HepG2 (cell line): ENCODE results near the gene TMED6. TPM values are rescaled to one million over a fixed set of nuclear protein-coding genes. Genes with fewer than 3 reads are reported as not detected.
A peak's percentile ranks its signal among the peaks of the same experiment; 100 is the strongest.

Experiments used
- CCAR2 ChIP-seq: fragments of 200-400 bp; formaldehyde crosslinking; optimal IDR thresholded peaks from 2 replicates; pipeline ENCODE3; 2018; ENCODE audit warnings: low read depth, mild to moderate bottlenecking, low read length, moderate library complexity
- HOXA3 ChIP-seq: sonication (generic); formaldehyde crosslinking; IDR thresholded peaks from 2 replicates; pipeline ENCODE4 v1.5.0; 2020; ENCODE audit warnings: missing genetic modification reagents
- IKZF5 ChIP-seq: IDR thresholded peaks from 2 replicates; pipeline ENCODE4 v1.6.1; 2018; ENCODE audit warnings: missing genetic modification reagents, mild to moderate bottlenecking, missing compliant biosample characterization
- MED1 ChIP-seq: sonication (generic); formaldehyde crosslinking; IDR thresholded peaks from 2 replicates; pipeline ENCODE4 v1.4.0; 2020; ENCODE audit warnings: missing genetic modification reagents
- MIER3 ChIP-seq: IDR thresholded peaks from 2 replicates; pipeline ENCODE4 v1.6.1; 2016; ENCODE audit warnings: missing compliant biosample characterization, borderline replicate concordance
- NCOR1 ChIP-seq: fragments of 200-600 bp; sonication (generic); IDR thresholded peaks from 2 replicates; pipeline ENCODE4 v1.7.0; 2017; ENCODE audit warnings: antibody characterized with exemption, low read length, borderline replicate concordance
- RARG ChIP-seq: sonication (generic); formaldehyde crosslinking; IDR thresholded peaks from 2 replicates; pipeline ENCODE4 v1.4.0; 2020; ENCODE audit warnings: low read depth, mild to moderate bottlenecking, missing genetic modification reagents
- REST ChIP-seq, 2 experiments: IDR thresholded peaks; 2 replicates each; pipeline ENCODE4 v1.6.1; 2011 to 2012; ENCODE audit warnings: low read length in 2 of 2, borderline replicate concordance in 1 of 2, low read depth in 1 of 2, mild to moderate bottlenecking in 1 of 2, moderate library complexity in 1 of 2
- TARDBP ChIP-seq: sonication (generic); formaldehyde crosslinking; IDR thresholded peaks from 2 replicates; pipeline ENCODE4 v1.8.0; 2022; ENCODE audit warnings: mild to moderate bottlenecking, missing genetic modification reagents
- TBL1XR1 ChIP-seq: fragments of 150-350 bp; IDR thresholded peaks from 2 replicates; pipeline ENCODE4 v1.6.1; 2014; ENCODE audit warnings: borderline replicate concordance, low read length; ENCODE audit not compliant: partially characterized antibody
- ZFY ChIP-seq: sonication (generic); formaldehyde crosslinking; IDR thresholded peaks from 2 replicates; pipeline ENCODE4 v1.4.0; 2020; ENCODE audit warnings: missing genetic modification reagents
- ZHX1 ChIP-seq: sonication (generic); formaldehyde crosslinking; IDR thresholded peaks from 2 replicates; pipeline ENCODE4 v1.8.1; 2022; ENCODE audit warnings: low read depth, mild to moderate bottlenecking, missing genetic modification reagents
- ZNF235 ChIP-seq: sonication (generic); formaldehyde crosslinking; IDR thresholded peaks from 2 replicates; pipeline ENCODE4 v1.8.1; 2023; ENCODE audit warnings: mild to moderate bottlenecking, missing genetic modification reagents, borderline replicate concordance
- ZNF251 ChIP-seq: sonication (generic); formaldehyde crosslinking; IDR thresholded peaks from 2 replicates; pipeline ENCODE4 v1.9.0; 2021; ENCODE audit warnings: mild to moderate bottlenecking, missing genetic modification reagents
- ZNF274 ChIP-seq: sonication (generic); formaldehyde crosslinking; IDR thresholded peaks from 2 replicates; pipeline ENCODE4 v1.5.1; 2020; ENCODE audit warnings: mild to moderate bottlenecking, missing genetic modification reagents
- ZNF281 ChIP-seq: sonication (generic); formaldehyde crosslinking; IDR thresholded peaks from 2 replicates; pipeline ENCODE4 v1.4.0; 2020; ENCODE audit warnings: missing genetic modification reagents, borderline replicate concordance
- ZNF317 ChIP-seq: sonication (generic); formaldehyde crosslinking; IDR thresholded peaks from 2 replicates; pipeline ENCODE4 v1.5.0; 2020; ENCODE audit warnings: mild to moderate bottlenecking, missing genetic modification reagents
- ZNF350 ChIP-seq: sonication (generic); formaldehyde crosslinking; IDR thresholded peaks from 2 replicates; pipeline ENCODE4 v1.4.0; 2020; ENCODE audit warnings: mild to moderate bottlenecking, low read depth, missing genetic modification reagents, borderline replicate concordance
- polyA plus RNA-seq, 8 experiments: library from polyadenylated mRNA; depleted of rRNA in 3 of 8; stranded (reverse) in 7 of 8; unstranded in 1 of 8; fragments of >200 nt; fragmentation: Illumina TruSeq in 4 of 8; extraction: Trizol in 4 of 8; gene quantifications; 2 replicates each; pipeline versions ENCODE4 v1.2.1 to v1.2.3, GENCODE V29; 2011 to 2016; ENCODE audit warnings: low read depth in 4 of 8, missing spikeins in 1 of 8, mixed read lengths in 1 of 8; ENCODE audit not compliant: insufficient read depth in 1 of 8
- total RNA-seq, 5 experiments: library from RNA; depleted of rRNA; stranded (reverse); fragments of >200 nt; fragmentation: Illumina TruSeq; extraction: Trizol; gene quantifications; 2 replicates each; pipeline ENCODE4 v1.2.3, GENCODE V29; 2016; ENCODE audit warnings: low read depth in 1 of 5

TMED6 gene
- total and polyA plus RNA-seq, 2 of the 13 experiments (the other 11 are each of a cell fraction or from before 2014, with no cell fraction given) = 9.8 to 14.4 TPM

- peak; percentile 62 for TF ChIP-seq ZFY (CRISPR knock-in tag)
- TF ChIP-seq HOXA3 (CRISPR knock-in tag) = peak; percentile 74; the same call in 1 of the 2 replicates
- TF ChIP-seq NCOR1 = peak; percentile 95; the same call in 1 of the 2 replicates
- peak; percentile 73; the same call in 1 of the 2 replicates for TF ChIP-seq ZNF281
- peak in 1 of 2 experiments; percentile 54; a peak in 1 of 4 replicates for TF ChIP-seq REST (IDR thresholded peaks at IDR 0.05; ENCODE audit: borderline replicate concordance in 1 of 2, low read depth in 1 of 2, low read length in 2 of 2)
- no peak for TF ChIP-seq RARG (CRISPR knock-in tag)
- TF ChIP-seq TARDBP = peak; percentile 59
- TF ChIP-seq CCAR2 = no peak
- peak; percentile 77; the same call in 1 of the 2 replicates for TF ChIP-seq MIER3 (CRISPR knock-in tag)
- no peak for TF ChIP-seq ZNF251
- no peak for TF ChIP-seq ZNF274 (CRISPR knock-in tag)
- no peak for TF ChIP-seq ZNF350
- no peak for TF ChIP-seq ZNF235 (CRISPR knock-in tag)
- peak; percentile 95 for TF ChIP-seq MED1
- peak; percentile 93 for TF ChIP-seq IKZF5 (CRISPR knock-in tag)
- peak; percentile 66; the same call in 1 of the 2 replicates for TF ChIP-seq ZHX1 (CRISPR knock-in tag)
- peak; percentile 48 for TF ChIP-seq TBL1XR1
- TF ChIP-seq ZNF317 (CRISPR knock-in tag) = peak; percentile 73
Observed at GRCh38 chr16:69396187-69397061, 44.8 kb upstream of the TMED6 start (continued).
